Stimulated activated naive CD8-positive, alpha-beta T cell treated with anti-CD3 and anti-CD28 coated beads, Interleukin-15, Interleukin-2, amounts not matched to agents 100 U/mL and 50 U/mL, for 24 hours (primary cell): ENCODE results near the gene MOSPD3.
"Not testable (repeated sequence)": the region's sequence is repeated elsewhere in the genome, so short reads cannot be mapped to it uniquely, and the experiment has no call there.

Experiments used
- ATAC-seq: fragments of 150-1000 bp; cut with Tn5 transposase; one replicate; pipeline ENCODE4 v1.10.0; 2021
- DNase-seq: peaks from one replicate; pipeline ENCODE4 v3.0.0; 2021

MOSPD3 gene, protein sequence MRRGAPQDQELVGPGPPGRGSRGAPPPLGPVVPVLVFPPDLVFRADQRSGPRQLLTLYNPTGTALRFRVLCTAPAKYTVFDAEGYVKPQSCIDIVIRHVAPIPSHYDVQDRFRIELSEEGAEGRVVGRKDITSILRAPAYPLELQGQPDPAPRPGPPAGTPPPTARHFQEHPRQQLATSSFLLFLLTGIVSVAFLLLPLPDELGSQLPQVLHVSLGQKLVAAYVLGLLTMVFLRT

DNA sequence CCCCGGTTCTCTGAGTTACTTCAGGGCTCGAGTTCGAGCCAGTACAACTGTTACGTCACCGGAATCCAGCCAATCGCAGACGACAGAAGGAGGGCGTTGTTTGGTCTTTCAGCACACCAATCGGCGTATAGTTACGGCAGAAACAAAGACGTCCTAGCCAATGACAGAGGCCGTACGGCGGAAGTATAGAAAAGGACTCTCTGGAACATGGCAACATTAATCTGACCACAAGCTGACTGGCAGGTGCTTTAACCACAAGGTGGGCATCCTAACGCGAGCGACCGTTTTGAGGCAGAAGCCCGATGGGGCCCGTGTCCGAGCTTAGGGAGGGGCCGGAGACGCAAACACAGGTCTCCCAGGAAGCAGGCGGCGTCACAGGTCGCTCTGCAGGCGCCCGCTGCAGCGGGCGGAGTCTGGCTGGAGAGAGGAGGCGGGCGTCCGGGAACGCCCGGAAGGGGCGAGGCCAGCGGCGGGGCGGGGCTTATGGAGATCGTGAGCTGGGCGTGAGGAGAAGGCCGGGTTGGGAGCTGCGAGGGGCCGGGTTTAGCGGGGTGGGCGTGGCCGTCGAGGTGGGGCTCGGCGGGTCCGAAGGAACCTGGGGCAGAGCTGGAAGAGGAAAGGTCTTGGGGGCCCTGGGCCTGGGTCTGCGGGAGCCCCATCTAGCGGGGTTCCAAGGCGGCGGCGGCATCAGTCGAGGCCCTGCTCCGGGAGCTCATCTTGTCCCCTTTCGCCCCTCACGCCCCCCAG lies at the start of gene MOSPD3:
TSS of gene MOSPD3 (plus strand) at position 558 of the 747 bp plus-strand sequence. CDS start 252 bp downstream, outside the sequence.
- DNase-seq, result peak; percentile 100
- peak; percentile 95 for ATAC-seq

DNA sequence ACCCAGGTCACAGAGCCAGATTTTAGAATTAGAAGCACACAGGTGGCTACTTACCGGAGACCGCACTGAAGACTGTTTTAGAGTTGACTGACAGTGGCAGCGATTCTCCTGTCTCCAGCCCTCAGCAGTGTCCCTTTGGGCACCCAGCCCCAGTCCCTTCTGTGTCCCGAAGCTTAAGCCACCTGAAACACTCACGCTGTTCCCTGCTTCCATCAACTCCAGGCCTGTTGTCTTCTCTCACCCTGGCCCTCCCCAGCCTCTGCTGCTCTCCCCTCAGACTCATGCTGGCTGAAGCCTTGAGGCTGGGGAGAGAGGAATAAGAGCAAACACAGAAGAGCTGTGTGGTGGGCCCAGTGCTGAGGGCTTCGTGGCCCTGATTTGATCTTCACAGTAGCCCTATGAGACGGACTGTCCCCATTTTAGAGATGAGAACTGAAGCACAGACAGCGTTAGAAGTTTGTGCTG lies 49.2 kb upstream of the MOSPD3 start:
- ATAC-seq (no peak), DNase-seq (no peak)

DNA sequence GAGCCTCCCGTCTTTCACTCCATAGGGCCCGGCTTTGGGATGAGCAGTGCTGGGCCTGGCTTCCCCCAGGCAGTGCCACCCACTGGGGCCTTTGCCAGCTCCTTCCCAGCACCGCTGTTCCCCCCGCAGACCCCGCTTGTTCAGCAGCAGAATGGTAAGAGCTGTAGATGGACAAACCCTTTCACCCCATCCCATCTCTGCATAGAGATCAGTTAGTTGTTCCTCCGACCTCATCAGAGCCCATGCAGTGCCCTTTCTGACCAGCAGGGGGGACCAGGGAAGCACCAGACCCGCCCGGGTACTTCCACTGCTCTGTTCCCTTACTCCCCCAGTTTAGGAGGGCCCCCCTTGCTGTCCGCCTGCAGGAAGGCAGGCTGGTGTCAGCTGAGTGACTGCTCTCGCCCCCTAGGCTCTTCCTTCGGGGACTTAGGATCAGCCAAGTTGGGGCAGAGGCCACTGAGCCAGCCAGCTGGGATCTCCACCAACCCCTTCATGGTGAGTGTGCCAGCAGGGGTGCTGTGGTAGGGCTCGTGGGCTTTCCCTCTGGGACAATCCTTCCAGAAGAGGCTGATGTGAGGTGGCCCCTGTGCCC lies 48.4 kb upstream of the MOSPD3 start:
- DNase-seq (peak; percentile 92), ATAC-seq (peak; percentile 60)

DNA sequence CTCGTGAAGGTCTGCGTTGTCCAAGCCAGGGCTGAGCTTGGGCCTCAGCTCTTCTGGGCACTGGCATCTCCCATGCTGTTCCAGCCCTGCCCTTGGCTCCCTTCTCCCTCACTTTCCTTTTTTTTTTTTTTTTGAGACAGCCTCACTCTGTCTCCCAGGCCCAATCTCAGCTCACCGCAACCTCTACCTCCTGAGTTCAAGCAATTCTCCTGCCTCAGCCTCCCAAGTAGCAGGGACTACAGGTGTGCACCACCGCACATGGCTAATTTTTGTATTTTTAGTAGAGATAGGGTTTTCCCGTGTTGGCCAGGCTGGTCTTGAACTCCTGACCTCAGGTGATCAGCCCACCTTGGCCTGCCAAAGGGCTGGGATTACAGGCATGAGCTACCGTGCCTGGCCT lies 47.9 kb upstream of the MOSPD3 start:
- not testable (repeated sequence) for DNase-seq, ATAC-seq

DNA sequence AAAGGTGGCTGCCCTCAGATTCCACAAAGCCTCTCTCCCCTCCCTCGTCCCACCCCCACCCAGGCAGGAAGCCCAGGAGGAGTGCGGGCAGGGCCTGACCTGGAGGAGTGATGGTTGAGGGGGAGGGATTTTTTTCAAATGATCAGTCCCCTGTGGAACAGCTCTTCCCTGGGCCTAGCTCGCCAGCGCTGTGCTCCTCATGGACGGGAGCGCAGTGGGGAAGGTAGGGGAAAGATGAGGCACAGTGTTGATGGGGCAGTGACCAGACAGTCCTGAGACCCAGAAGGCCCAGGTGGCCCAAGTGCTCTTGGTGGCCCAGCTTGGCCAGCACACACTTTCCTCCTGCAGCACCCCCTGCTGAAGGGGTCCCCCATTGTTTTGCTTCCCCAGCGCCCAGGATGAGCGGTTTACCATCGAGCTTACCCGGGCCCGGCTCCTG lies 47.2 kb upstream of the MOSPD3 start:
- no peak for DNase-seq
- no peak for ATAC-seq

DNA sequence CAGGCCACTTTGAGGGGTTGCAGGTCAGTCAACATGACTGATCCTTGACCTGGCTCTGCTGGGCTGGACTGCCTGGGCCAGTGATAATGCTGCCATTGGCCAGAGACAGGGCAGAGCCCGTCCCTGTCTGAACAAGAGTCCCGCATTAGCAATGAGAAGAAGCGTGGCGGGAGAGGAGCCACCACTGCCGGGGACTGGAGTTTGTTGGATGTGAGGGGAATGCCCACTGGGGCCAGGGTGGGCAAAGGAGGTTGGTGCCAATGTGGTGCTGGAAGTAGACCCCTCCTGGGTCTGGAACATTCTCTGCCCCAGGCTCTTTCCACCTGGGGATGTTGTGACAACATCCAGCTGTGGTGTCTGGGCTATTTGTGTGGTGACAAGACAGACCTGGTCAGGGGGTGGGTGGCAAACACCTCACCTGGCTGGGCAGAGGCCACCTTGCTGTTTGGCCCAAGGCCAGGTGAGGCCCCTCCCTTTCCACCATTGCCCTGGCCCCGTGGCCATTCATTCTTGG lies 46.3 kb upstream of the MOSPD3 start:
- no peak for ATAC-seq
- no peak for DNase-seq

DNA sequence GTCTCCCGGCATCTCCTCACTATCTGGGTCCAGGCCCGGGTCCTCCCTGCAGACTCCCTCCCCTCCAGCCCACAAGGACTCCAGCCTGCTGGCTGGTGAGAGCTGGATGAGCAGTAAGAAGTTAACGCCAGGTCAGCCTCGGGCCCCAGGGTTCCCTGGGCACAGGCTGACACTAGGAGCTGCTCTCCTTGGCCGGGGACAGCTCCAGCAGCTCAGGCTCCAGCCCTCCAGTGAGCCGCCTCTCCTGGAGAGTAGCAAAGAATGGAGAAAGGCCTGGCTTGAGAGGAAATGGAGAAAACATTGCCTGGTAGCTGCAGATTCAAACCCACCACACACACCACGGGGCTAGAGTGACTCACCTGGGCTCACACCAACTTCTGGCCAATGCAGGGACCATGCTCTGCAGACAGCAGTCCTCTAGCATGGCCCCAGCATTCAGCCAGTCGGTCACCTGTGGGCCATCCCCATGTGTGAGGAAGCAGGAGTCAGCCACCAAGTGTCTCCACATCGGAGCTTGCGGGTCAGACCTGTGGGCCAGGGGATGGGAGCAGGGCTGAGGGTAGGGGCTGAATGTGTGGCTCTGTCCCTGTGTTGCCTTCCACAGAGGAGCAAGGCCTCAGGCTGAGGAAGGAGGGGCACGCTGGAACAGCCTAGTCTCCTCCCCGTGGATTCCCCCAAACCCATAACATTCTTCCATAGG lies 45.2 kb upstream of the MOSPD3 start:
- DNase-seq, result no peak

DNA sequence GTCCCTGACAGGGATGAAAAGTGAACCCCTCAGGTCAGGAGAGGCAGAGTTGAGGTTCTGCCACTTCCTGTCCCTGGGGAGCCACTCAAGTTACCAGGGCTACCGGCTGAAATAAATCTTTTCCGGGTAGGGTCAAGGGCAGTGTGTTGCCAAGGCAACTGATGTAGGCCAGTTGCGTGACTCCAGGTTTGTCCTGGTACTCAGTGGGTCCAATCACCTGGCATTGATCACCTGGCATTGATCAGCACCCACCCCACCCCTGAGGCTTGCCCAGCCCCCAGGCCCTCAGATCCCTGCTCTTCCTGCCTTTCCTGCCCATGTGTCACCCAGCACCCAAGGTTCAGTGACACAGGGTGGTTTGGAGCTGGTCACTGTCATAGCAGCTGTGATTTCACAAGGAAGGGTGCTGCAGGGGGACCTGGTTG lies 44.6 kb upstream of the MOSPD3 start:
- no peak for DNase-seq
- ATAC-seq, result no peak

More for the DNA sequence above, 45.2 kb upstream of the MOSPD3 start:
- ATAC-seq, result no peak

DNA sequence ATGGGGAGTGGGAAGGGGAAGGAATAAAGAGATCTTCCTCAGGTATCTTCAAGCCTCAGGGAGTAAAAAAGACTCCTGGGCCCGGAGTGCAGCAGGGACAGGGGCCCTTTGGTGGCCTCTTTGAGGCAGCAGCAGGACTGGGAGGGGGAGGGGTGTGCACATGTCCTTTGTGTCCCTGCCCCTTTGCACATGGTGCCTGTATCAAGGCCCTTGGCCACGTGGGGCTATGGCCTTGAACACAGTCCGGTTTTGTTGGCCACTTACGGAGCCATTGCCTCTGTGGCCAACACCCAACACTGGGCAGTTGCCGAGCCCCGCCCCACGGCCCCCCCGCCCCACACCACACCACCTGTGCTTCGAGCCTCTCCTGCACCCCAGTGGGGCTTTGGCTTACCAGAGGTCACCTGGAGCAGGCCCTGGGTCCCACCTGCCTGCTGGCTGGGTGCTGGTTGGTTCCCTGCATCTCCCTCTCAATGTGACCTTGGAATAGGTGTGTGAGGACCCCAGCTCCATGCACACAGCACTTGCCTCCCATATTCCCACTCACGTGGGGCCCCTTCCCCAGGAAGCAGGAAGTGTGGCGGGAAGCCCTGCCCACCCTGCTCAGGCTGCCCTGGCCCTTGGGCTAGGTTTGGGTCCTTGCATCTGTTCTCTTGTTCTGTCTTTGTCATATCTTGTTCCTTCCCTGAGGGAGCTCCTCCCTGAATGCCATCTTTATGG lies 44.0 kb upstream of the MOSPD3 start:
- ATAC-seq (no peak), DNase-seq (no peak)

DNA sequence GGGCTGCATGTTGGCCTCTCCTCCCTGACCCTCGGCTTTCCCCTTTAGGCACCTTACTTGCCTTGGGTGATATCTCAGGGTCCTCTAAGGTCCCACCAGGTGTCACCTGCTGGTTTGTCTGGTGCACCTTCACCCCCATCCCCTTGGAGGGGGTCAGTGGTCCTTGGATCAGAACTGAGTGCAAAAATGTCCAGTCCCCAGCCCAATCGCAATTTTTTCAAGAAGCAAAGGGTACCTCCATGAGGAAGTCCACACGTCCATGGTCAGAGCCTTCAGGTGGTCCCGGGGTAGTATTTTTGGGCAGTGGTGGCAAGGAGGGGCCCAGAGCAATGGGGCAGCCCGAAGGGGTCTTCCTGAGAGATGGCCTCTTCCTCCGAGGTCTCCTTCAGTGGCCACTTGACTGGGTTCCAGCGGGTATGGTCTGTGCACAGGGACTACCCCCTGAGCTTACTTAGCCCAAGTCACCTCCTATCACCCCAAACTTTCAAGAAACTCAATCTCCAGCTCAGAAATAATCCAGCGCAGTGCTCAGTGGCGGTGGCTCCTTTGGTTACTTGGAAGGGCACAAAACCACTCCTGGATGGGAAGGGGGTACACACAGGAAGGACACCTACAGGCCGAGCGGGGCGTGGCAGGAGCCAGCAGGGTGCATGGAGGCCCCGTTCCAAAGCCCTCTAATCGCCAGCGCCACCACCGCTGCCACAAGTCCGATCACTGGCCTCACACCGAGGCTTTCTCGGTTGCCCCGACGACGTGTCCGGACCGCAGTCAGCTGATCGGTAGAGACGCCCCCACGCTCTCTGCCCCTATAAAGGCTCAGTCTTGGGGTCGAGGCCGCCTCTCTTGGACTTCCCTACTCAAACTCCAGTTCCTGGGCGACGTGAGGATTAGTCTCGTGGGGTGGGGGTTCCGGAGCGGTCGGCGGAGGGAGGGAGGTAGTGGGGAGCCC lies 43.2 kb upstream of the MOSPD3 start:
- ATAC-seq (peak; percentile 41), DNase-seq (peak; percentile 69)

DNA sequence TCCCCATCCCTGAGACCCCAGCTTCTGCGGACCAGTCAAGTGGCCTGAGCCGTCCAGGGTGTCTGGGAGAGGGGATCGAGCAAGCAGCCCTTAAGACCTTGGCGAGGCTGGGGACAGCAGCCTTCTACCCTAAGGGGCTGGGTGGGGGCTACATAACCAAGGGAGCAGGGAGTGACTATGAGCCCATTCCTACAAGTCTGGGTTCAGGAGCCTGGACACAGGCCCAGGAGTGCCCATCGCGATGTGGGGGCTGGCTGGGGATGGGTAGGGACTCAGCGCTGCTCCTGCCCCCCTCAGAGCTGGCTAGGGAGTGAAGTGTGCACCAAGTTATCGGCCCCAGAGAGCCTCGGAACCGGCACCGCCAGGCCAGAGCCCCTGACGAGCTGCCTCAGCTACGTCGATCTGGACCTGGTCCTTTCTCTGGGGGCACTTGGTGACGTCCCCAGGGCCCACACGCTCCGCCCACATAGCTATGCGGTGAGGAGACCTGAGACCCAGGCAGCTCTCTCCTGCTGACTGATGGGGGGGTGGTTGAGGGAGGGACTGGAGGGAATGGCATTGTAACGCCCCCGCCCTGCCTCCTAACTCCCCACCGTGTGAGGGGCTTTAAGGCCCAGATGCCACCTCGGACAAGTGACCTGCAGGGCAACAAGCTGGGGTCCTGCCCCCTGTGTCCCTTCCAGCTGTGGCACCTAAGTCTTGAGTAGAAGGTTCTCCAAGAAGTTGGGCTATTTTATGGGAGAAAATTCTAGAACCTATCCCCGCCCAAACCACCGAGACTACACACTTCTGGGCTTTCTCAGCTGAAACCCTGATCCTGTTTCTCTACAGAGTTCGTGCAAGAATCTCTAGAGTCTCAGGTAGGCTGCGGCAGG lies 41.1 kb upstream of the MOSPD3 start:
- ATAC-seq (no peak), DNase-seq (no peak)

DNA sequence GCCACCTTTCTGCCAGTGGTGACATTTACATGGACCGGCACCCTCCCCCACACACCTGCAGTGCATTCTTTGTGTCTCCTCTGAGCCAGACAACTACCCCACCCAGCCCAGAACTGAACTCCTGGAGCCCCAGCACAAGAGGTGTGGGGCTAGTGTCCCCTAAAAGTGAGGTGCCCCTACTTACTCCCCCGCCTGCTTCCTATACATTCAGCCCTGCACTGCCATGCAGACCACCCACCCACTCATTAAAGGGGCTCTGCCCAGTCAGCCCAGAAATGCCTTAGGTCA lies 40.6 kb upstream of the MOSPD3 start:
- DNase-seq (no peak), ATAC-seq (no peak)

DNA sequence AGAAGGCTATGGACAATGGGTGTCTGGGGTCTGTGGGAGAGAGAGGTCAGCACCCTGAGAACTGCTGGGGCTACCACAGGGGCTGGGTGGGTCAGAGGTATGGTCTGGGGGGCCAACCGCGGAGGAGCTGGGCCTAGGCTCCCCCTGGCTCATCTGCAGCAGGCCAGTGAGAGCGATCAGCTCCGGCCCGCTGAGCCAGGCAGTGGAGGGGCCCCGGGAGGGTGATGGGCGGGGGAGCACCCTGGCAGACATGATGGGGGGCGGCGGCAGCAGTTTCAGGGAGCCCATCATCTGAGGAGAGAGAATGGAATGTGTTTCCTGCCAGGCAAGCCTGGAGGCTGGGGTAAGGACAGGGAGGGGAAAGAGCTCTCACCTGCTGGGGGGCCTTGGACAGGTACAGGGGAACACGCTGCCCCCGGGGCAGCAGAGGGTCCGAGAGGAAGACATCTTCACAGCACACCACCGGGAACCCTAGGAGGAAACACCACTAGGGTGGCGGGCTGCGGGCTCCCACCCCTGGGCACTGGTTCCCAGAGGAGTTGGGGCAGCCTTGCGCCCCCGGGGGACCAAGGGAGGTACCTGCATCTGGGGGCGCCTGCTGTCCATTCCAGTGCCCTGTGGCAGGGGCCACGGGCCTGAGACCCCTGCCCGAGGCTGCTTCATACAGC lies 39.9 kb upstream of the MOSPD3 start:
- ATAC-seq (no peak), DNase-seq (no peak)

DNA sequence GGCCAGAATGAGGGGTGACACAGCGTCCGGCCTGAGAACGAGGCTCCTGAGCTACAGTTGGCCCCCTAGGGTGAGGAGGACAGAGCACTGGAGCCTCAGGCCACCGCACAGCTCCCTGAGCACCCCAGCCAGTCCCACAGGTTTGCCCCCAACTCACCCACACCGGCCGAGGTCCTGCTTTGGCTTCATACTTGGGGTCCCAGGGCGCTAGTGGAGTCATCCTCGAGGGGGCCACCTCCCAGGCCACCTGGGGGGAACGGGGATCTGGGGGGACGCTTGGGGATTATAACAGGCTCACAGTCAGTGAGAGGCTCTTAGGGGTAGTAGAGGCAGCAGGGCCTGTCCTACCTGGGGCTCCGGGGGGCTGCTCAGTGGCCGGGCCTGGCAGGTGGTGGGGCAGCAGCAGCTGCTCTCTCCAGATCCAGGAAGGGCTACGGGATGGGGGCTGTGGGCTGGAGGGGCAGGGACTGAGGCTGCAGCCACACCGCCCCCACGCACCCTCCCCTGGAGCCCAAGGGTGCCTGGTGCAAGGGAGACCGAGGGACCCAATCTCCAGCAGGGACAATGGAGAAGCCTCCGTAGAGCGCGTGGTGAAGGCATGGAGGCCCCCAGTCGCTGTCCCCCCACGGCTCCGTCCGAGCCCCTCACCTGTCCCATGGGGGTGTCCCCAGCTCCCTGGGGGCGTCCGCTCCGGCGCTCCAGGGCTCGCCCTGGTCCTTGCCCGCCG lies 39.2 kb upstream of the MOSPD3 start:
- ATAC-seq (no peak), DNase-seq (no peak)

DNA sequence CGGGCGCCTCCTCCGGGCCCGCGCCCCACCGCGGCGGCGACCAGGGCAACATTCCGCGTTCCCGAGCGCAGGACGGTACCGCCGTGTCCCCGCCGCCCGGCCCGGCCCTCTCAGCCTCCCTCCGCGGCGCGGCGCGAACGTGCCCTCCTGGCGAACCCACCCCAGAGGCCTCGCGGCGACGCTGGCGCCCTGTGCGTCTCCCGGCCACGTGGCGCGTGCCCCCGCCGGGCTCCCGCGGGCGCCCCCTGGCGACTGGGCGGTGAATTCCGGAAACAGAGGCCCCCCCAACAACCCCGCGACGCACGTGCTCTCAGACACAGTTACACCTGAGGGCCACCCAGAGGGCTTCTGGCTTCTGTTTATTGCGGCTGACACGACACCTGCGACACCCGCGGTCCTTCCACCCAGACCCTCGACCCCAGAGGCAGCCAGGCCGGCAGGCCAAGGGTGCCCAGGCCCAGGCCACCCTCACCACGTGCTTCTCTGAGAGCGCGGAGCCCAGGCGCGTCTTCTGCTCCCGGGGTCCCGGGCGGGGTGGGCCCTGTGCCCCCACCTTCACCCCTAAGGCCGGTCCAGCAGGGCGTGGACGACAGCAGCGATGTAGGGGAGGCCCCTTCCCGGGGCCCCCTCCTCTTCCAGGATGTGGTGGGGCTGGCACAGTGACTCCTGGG lies 38.5 kb upstream of the MOSPD3 start, which contains the start of gene SAP25:
TSS of gene SAP25 (minus strand) at position 210 of the 671 bp plus-strand sequence. CDS start at position 52, 158 bp downstream.
- DNase-seq, result no peak
- no peak for ATAC-seq

DNA sequence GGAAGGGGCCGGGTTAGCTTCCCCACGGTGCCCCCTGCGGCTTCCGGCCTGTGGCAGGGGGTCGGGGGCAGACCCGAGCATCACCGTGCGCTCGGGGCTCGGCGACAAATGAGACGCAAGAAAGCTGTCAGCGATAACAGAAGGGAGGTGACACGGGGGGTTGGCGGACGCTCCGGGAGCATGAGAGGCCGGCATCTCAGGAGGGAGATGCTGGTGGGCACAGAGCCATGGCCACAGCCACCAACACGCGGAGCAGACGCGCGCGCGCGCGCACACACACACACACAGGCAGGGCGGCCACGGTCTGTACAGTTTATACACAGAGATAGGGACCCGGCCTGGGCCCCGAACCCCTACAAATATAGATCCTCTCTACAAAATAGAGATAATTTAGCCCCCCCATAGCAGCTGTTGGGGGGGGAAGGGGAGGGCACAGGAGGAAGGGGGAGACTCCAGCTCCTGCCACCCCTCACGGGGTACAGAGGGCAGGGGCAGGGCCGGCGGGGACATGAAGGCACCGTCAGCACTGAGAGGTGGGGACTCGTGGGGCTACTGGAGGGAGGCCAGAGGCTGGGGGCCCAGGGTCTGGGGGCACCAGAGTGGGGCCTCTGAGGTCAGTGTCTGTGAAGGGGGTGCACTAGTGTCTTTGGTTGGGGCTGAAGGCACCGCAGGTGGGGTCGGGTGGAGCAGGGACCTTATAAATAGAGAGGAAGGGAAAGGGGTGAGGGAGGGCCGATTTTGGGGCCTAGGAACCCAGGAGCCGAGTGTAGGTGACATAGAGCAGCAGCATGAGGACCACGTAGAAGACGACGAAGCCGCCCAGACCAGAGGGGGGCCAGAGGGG lies 37.8 kb upstream of the MOSPD3 start:
- ATAC-seq (no peak), DNase-seq (no peak)

DNA sequence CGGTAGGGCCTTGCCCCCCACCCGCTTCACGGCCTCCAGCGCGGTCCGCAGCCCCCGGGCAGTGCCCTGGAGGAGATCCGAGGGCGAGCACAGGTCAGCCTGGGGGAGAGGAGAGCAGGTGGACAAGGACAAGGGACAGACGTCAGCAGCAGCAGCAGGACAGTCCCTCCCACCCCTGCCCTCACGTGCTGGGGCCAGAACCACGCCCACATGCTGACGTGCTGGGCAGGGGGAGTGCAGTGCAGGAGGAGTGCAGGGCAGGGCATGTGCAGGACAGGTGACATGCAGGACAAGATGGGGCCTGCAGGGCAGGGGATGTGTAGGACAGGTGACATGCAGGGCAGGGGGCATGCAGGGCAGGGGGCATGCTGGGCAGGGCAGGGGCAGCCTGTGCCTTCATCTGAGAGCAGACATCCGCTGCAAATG lies 37.1 kb upstream of the MOSPD3 start:
- no peak for ATAC-seq
- no peak for DNase-seq
